Gastrocnemius medialis (tissue), 4 donors: ENCODE data around the gene PSMG2. TPM values are rescaled to one million over a fixed set of nuclear protein-coding genes. Genes with fewer than 3 reads are reported as not detected.

Experiments used
- ATAC-seq, 2 donors: fragments of 150-250 bp; one replicate each; pipeline ENCODE4 v1.9.1; 2016
- DNase-seq, 2 donors: peaks; one replicate each; pipeline ENCODE4 v3.0.0-alpha.2; 2019
- H3K27ac ChIP-seq, 4 donors: fragments of 200-600 bp; sonication (generic); 1 replicate in 1 of 4; 2 replicates in 3 of 4; pipeline ENCODE4 v1.5.1; 2016 to 2018; ENCODE audit warnings: mild to moderate bottlenecking in 2 of 4, moderate library complexity in 1 of 4
- H3K27me3 ChIP-seq, 3 donors: fragments of 200-600 bp; sonication (generic) in 2 of 3; 1 replicate in 1 of 3; 2 replicates in 2 of 3; pipeline versions ENCODE4 v1.5.1 to v1.6.0; 2016 to 2019; ENCODE audit warnings: mild to moderate bottlenecking in 1 of 3, moderate library complexity in 1 of 3
- H3K36me3 ChIP-seq, 2 donors: fragments of 200-600 bp; sonication (generic) in 1 of 2; one replicate each; pipeline ENCODE4 v1.5.1; 2017 to 2018
- H3K4me1 ChIP-seq, 2 donors: fragments of 200-600 bp; sonication (generic) in 1 of 2; one replicate each; pipeline ENCODE4 v1.5.1; 2016 to 2017; ENCODE audit warnings: mild to moderate bottlenecking in 2 of 2
- H3K4me3 ChIP-seq, 4 donors: fragments of 200-600 bp; sonication (generic) in 3 of 4; 1 replicate in 1 of 4; 2 replicates in 3 of 4; pipeline ENCODE4 v1.5.1; 2016 to 2019; ENCODE audit warnings: mild to moderate bottlenecking in 2 of 4
- H3K9me3 ChIP-seq, 3 donors: fragments of 200-600 bp; sonication (generic) in 2 of 3; 1 replicate in 1 of 3; 2 replicates in 2 of 3; pipeline ENCODE4 v1.5.1; 2016 to 2019
- CTCF ChIP-seq, 5 experiments: fragments of 450-650 bp in 3 of 5; fragments of 200-600 bp in 2 of 5; sonication (generic) in 2 of 5; IDR thresholded peaks in 4 of 5; conservative IDR thresholded peaks in 1 of 5; 1 replicate in 4 of 5; 2 replicates in 1 of 5; pipeline ENCODE4 v1.5.1; 2016 to 2019; ENCODE audit warnings: antibody characterized with exemption in 5 of 5, mild to moderate bottlenecking in 3 of 5, moderate library complexity in 3 of 5
- POLR2A ChIP-seq, 2 donors: fragments of 450-650 bp; IDR thresholded peaks; one replicate each; pipeline ENCODE4 v1.6.1; 2017; ENCODE audit warnings: antibody characterized with exemption in 2 of 2, mild to moderate bottlenecking in 2 of 2, moderate library complexity in 2 of 2
- in situ Hi-C, 4 donors: fragments of 200-750 bp; cut with MboI; loops; one replicate each; pipeline versions ENCODE4 v1.15.0 to v1.8.0; 2017; ENCODE audit warnings: low sequenced_read_pairs in 4 of 4
- intact Hi-C: fragments of 100-400 bp; cut with DNase I; formaldehyde crosslinking; loops from one replicate; pipeline ENCODE4 v1.15.1; 2023; ENCODE audit warnings: low total_unique reads
- total RNA-seq, 4 donors: library from RNA; depleted of rRNA; stranded (reverse); fragments of >200 nt; gene quantifications; one replicate each; pipeline versions ENCODE4 v1.1.0 to v1.2.3, GENCODE V29; 2016

Gene PSMG2
- total RNA-seq, 4 donors from 2014 or later: 49.6 to 94.2 (median 63.4) TPM

- no peak for TF ChIP-seq POLR2A (IDR thresholded peaks at IDR 0.05)
- no peak for TF ChIP-seq CTCF (IDR thresholded peaks at IDR 0.05 in 4 of 5, conservative IDR thresholded peaks at IDR 0.05 in 1 of 5)
- ATAC-seq: no peak
- Histone ChIP-seq H3K36me3 (no peaks in the 10 kb centered on the region), H3K9me3 (no peaks in the 10 kb centered on the region), H3K4me1 (no peaks in the 10 kb centered on the region), H3K27ac (no peak overlapping the region), H3K27me3 (no peaks in the 10 kb centered on the region), H3K4me3 (no peak overlapping the region)
- intact Hi-C loops (no loop called here), in situ Hi-C loops (loop anchor here (25.0 kb wide), 1 partner anchor 420 kb away; no protein-coding TSS in a partner anchor)
- DNase-seq: no peak
Measured at GRCh38 chr18:12742453-12742852, 39.6 kb downstream of the PSMG2 start.

GRCh38 chr18:12744103-12744502 lies 41.3 kb downstream of the PSMG2 start:
- no peaks in the 10 kb centered on the region for H3K36me3 ChIP-seq
- ATAC-seq (no peak), DNase-seq (no peak)
- intact Hi-C loops: no loop called here
- H3K27ac ChIP-seq: no peak overlapping the region
- TF ChIP-seq POLR2A (IDR thresholded peaks at IDR 0.05) (no peak), CTCF (IDR thresholded peaks at IDR 0.05 in 4 of 5, conservative IDR thresholded peaks at IDR 0.05 in 1 of 5) (peak in 3 of 5 experiments; percentile 18 to 48 (median 31))
- no peaks in the 10 kb centered on the region for H3K4me1 ChIP-seq
- H3K4me3 ChIP-seq: no peak overlapping the region
- in situ Hi-C loops: loop anchor here (25.0 kb wide), 1 partner anchor 418 kb away; no protein-coding TSS in a partner anchor
- H3K27me3 ChIP-seq: no peaks in the 10 kb centered on the region
- no peaks in the 10 kb centered on the region for H3K9me3 ChIP-seq

GRCh38 chr18:12745095-12745795 lies 42.4 kb downstream of the PSMG2 start:
- TF ChIP-seq CTCF (IDR thresholded peaks at IDR 0.05 in 4 of 5, conservative IDR thresholded peaks at IDR 0.05 in 1 of 5) (no peak), POLR2A (IDR thresholded peaks at IDR 0.05) (no peak)
- Histone ChIP-seq H3K4me3 (no peak overlapping the region), H3K27ac (no peak overlapping the region), H3K36me3 (no peaks in the 10 kb centered on the region), H3K27me3 (no peaks in the 10 kb centered on the region), H3K4me1 (no peaks in the 10 kb centered on the region), H3K9me3 (no peaks in the 10 kb centered on the region)
- DNase-seq: no peak
- in situ Hi-C loops (loop anchor here (25.0 kb wide), 1 partner anchor 417 kb away; no protein-coding TSS in a partner anchor), intact Hi-C loops (no loop called here)
- no peak for ATAC-seq

- Histone ChIP-seq H3K4me3 (no peak overlapping the region), H3K27ac (no peak overlapping the region), H3K36me3 (no peaks in the 10 kb centered on the region), H3K27me3 (no peaks in the 10 kb centered on the region), H3K4me1 (no peaks in the 10 kb centered on the region), H3K9me3 (no peaks in the 10 kb centered on the region)
- intact Hi-C loops: no loop called here
- DNase-seq (no peak), ATAC-seq (no peak)
- in situ Hi-C loops: loop anchor here (25.0 kb wide), 1 partner anchor 415 kb away; no protein-coding TSS in a partner anchor
- TF ChIP-seq POLR2A (IDR thresholded peaks at IDR 0.05) (no peak), CTCF (IDR thresholded peaks at IDR 0.05 in 4 of 5, conservative IDR thresholded peaks at IDR 0.05 in 1 of 5) (no peak)
Measured at GRCh38 chr18:12747530-12748315, 44.9 kb downstream of the PSMG2 start.
